CD4-positive, alpha-beta T cell treated with Interleukin-6 at 100 ng/mL for 8 hours (primary cell): ENCODE data around the gene C11orf54.
A peak's percentile ranks its signal among the peaks of the same experiment; 100 is the strongest.
"Not testable (repeated sequence)": the region's sequence is repeated elsewhere in the genome, so short reads cannot be mapped to it uniquely, and the experiment has no call there.

Source experiments
- DNase-seq: peaks from one replicate; pipeline ENCODE4 v3.0.0-alpha.2; 2020; ENCODE audit warnings: mixed read lengths, low spot score

C11orf54 gene

GRCh38 chr11:93767018-93767417 is 25.5 kb downstream of the C11orf54 start:
- no peak for DNase-seq

GRCh38 chr11:93770160-93770559 is 28.7 kb downstream of the C11orf54 start:
- DNase-seq = no peak

DNA sequence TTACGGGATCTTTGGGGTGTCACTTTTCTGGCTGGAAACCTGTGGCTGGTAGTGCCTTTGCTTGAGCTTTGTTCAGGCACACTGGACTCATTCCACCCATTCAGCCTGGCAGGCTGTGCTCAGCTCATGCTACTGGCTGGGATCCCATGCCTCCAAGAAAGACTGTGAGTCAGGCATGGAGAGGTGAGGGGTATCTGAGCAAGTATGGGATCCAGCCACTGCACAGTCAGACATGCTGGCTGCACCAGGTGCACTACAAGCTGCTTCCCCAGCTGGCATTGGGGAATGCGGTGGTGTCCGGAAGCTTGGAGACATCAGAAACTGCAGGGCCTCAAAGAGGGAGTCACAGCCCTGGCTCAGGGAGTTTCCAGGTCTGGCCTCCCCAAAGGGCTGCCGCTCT is 30.7 kb downstream of the C11orf54 start:
- DNase-seq = no peak

DNA sequence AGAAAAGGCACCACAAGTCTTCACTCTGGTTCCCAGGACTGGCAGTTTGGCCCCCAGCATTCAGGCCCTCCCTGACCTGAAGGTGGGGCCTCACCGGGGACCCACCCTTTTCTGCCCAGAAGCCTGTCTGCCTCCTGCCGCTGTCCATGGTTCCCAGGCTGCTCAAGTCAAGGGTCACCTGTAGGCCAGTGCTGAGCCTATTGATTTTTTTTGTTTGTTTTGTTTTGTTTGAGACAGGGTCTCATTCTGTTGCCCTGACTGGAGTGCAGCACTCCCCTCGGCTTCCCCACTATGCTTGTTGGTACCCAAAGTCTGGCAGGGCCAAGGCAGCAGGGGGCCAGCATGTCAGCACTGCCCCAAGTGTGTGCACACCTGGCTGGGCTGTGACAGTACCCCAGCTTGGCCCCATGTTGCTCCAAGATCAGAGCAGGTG is 31.6 kb downstream of the C11orf54 start:
- DNase-seq = no peak

GRCh38 chr11:93773601-93774200 is 32.2 kb downstream of the C11orf54 start:
- no peak for DNase-seq

DNA sequence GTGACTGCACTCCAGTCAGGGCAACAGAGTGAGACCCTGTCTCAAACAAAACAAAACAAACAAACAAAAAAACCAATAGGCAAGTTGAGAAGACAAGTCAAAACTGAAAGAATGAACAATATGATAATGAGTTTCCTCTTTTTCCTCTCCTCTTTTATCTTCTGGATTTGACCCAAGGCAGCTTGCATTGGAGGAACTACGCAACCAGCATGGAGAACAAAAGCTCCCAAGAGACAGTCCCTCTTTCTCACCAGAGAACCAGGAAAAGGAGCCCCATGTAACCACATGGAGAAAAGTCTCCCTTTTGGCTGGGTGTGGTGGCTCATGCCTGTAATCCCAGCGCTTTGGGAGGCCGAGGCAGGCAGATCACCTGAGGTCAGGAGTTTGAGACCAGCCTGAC is 33.1 kb downstream of the C11orf54 start:
- DNase-seq = not testable (repeated sequence)

DNA sequence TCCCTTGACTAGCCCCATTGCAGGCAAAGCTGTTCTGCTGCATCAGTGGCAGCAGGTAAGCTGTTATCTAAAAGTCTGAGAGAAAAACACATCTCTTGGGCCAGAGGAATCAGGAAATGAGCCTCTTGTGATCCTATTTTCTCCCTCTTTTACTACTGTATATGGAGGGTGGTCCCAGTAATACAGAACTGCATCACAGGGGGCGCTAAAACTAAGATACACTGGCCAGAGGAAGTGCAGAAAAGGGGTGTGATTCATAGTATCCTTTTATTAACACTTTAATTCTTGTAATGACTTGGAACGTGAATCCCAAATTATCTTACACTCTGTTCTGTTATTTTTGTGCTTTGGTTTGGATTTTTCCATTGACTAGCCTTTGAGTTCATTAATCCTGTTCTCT is 33.8 kb downstream of the C11orf54 start:
- DNase-seq = no peak

DNA sequence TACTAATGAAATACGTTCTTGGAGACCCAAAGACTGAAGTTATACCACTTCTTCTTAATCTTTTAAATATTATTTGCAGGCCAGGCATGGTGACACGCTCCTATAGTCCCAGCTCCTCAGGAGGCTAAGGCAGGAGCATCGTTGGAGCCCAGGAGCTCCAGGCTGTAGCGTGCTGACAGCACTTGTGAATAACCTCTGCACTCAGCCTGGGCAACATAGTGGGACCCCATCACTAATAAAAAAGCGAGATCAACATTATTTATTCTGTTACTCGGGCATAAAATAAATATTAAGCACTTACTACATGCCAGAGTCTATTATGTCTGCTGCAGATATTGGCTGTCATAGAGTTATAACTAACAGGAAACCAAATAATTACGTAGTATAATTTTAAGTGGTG is 41.9 kb downstream of the C11orf54 start:
- no peak for DNase-seq

DNA sequence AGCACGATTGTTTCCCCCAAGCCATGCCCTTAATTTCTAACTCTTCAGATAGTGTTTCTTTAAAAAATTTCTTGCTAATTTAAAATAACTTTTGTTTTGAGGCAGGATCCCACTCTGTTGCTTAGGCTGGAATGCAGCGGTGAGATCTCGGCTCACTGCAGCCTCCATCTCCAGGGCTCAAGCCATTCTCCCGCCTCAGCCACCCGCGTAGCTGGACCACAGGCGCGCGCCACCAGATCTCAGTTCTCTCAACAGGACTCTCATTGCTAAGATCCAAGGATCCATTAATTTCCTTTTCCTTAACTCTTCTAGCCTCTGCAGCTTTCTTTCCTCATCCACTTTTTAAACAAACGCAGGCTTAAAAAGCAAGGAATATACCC is 42.3 kb downstream of the C11orf54 start:
- DNase-seq = no peak

DNA sequence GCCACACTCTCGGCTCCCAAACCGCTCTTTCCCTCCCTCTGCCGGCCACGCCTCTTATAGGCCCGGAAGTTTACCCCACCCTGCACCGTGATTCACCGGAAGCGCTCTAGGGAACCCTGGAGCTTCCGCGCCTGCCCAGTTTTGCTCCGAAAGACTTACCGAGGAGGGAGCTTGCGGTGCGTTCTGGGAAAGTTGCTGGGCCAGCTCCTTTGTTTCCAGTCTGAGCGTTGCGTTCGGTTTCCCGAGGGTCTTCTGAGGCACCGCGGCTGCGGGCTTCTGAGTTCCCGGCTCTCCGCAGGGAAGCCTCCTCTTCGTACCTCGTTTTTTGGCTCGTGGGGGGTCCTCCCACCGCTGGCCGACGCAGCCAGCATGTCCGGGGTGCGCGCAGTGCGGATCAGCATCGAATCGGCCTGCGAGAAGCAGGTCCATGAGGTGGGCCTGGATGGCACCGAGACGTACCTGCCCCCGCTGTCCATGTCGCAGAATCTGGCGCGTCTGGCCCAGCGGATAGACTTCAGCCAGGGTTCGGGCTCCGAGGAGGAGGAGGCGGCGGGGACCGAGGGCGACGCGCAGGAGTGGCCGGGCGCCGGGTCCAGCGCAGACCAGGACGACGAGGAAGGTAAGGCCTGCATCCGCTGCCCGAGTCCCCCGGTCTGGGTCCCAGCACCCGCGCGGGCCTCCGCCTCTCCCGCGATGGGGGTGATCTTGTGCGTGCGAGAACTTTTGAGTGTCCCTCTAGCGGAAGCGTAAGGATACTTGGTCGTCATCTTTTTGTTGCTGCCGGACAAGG is 42.9 kb downstream of the C11orf54 start, which contains the start of gene MED17:
Gene MED17, plus strand, starts transcription at position 138 of the 790 bp plus-strand sequence. Its CDS starts 232 bp downstream, at position 370.
- peak; percentile 87 for DNase-seq

- no peak for DNase-seq
These were observed 43.5 kb downstream of the C11orf54 start for GRCh38 chr11:93784935-93785360.

GRCh38 chr11:93791493-93791892 is 50.0 kb downstream of the C11orf54 start:
- DNase-seq = no peak

- DNase-seq = no peak
These were observed 55.2 kb downstream of the C11orf54 start for GRCh38 chr11:93796441-93797231.

- no peak for DNase-seq
These were observed 59.9 kb downstream of the C11orf54 start for GRCh38 chr11:93801366-93801765.

- no peak for DNase-seq
These were observed 63.4 kb downstream of the C11orf54 start for GRCh38 chr11:93804879-93805278.

- DNase-seq = no peak
These were observed 66.5 kb downstream of the C11orf54 start for GRCh38 chr11:93807980-93808379.

- no peak for DNase-seq
These were observed 72.5 kb downstream of the C11orf54 start for GRCh38 chr11:93813974-93814373.
